HepG2 (cell line): Measurements from ENCODE around the gene TBCEL. TPM values are rescaled to one million over a fixed set of nuclear protein-coding genes. Genes with fewer than 3 reads are reported as not detected.

Experiments
- ATAC-seq: fragments of 200-7000 bp; cut with Tn5 transposase; 3 replicates; pipeline ENCODE4 v1.9.1; 2020; ENCODE audit warnings: mild to moderate bottlenecking, moderate library complexity
- BruUV-seq: library from RNA; stranded (reverse); fragments of 400-500 nt; replicated peaks from 2 replicates; lab custom pipeline; 2021; lab: Mats Ljungman, UMichigan
- CTCF ChIA-PET: fragments of 300-600 bp; formaldehyde crosslinking; extraction: SDS; loops from one replicate; lab custom pipeline; 2021; ENCODE audit warnings: low total read pairs, inconsistent platforms, low intra/inter-chr PET ratio; lab: Yijun Ruan, JAX
- POLR2A ChIA-PET: fragments of 350-600 bp; sonication (Branson Sonifier 250); formaldehyde crosslinking; loops from one replicate; lab custom pipeline; 2020; ENCODE audit warnings: antibody characterized with exemption, inconsistent platforms; lab: Yijun Ruan, JAX
- DNase-seq: peaks from one replicate; pipeline ENCODE4 v3.0.0-alpha.2; 2015; ENCODE audit warnings: low spot score
- FAIRE-seq: peaks from 3 replicates; lab custom pipeline; 2011; peaks lifted over from hg19 to GRCh38; lab: Jason Lieb, UNC
- H2AFZ ChIP-seq: one replicate; pipeline ENCODE4 v1.6.1; 2011; ENCODE audit warnings: low read length, inconsistent platforms
- H3K27ac ChIP-seq: fragments of 300-600 bp; 3 replicates; pipeline ENCODE4 v1.8.0; 2011; ENCODE audit warnings: mixed run types, mild to moderate bottlenecking, mixed read lengths, low read length, inconsistent platforms; ENCODE audit not compliant: insufficient read depth; ENCODE audit errors: extremely low read length
- H3K27me3 ChIP-seq, 2 experiments: fragments of 200-600 bp in 1 of 2; 2 replicates in 1 of 2; 3 replicates in 1 of 2; pipeline versions ENCODE4 v1.6.0 to v1.8.0; 2011; ENCODE audit warnings: low read length in 2 of 2, mild to moderate bottlenecking in 2 of 2, moderate library complexity in 2 of 2, inconsistent platforms in 1 of 2; ENCODE audit not compliant: insufficient read depth in 2 of 2, control insufficient read depth in 1 of 2
- H3K36me3 ChIP-seq, 2 experiments: fragments of 200-600 bp in 1 of 2; replicated peaks in 1 of 2; 2 replicates in 1 of 2; 3 replicates in 1 of 2; pipeline versions ENCODE4 v1.5.1 to v1.8.0; 2011; ENCODE audit warnings: low read length in 2 of 2, inconsistent platforms in 1 of 2; ENCODE audit not compliant: insufficient read depth in 2 of 2, control insufficient read depth in 1 of 2
- H3K4me1 ChIP-seq: 2 replicates; pipeline ENCODE4 v1.5.1; 2012; ENCODE audit warnings: low read length, inconsistent platforms; ENCODE audit not compliant: insufficient read depth
- H3K4me2 ChIP-seq: 2 replicates; pipeline ENCODE4 v1.6.0; 2011; ENCODE audit warnings: low read depth, low read length, inconsistent platforms
- H3K4me3 ChIP-seq, 3 experiments: fragments of 200-600 bp in 1 of 3; sonication (generic), shearing (Covaris generic) in 1 of 3; replicated peaks in 1 of 3; 2 replicates each; pipeline ENCODE4 v1.5.1; 2011 to 2016; ENCODE audit warnings: low read length in 3 of 3, inconsistent platforms in 2 of 3, low read depth in 2 of 3, mild to moderate bottlenecking in 2 of 3, control low read depth in 1 of 3, mixed read lengths in 1 of 3; ENCODE audit not compliant: insufficient read depth in 1 of 3
- H3K79me2 ChIP-seq: one replicate; pipeline ENCODE4 v1.6.1; 2011; ENCODE audit warnings: low read length, inconsistent platforms; ENCODE audit not compliant: insufficient read depth
- H3K9ac ChIP-seq: 2 replicates; pipeline ENCODE4 v1.6.0; 2011; ENCODE audit warnings: mild to moderate bottlenecking, low read depth, low read length, inconsistent platforms; ENCODE audit not compliant: insufficient read depth
- H3K9me3 ChIP-seq: 2 replicates; pipeline ENCODE4 v1.5.1; 2012; ENCODE audit warnings: mild to moderate bottlenecking, low read length
- H4K20me1 ChIP-seq: 2 replicates; pipeline ENCODE4 v1.6.0; 2011; ENCODE audit warnings: inconsistent platforms, mild to moderate bottlenecking, low read length, moderate library complexity; ENCODE audit not compliant: insufficient read depth
- EHMT2 ChIP-seq: fragments of 200-600 bp; sonication (generic); IDR thresholded peaks from 2 replicates; pipeline ENCODE4 v1.7.0; 2017; ENCODE audit warnings: antibody characterized with exemption, low read depth, low read length, borderline replicate concordance
- MAFF ChIP-seq: IDR thresholded peaks from 2 replicates; pipeline ENCODE4 v1.6.1; 2011; ENCODE audit warnings: low read depth, low read length, improper control_type of control experiment
- MAFK ChIP-seq, 2 experiments: IDR thresholded peaks in 1 of 2; conservative IDR thresholded peaks in 1 of 2; 2 replicates each; pipeline ENCODE4 v1.6.1; 2011; ENCODE audit warnings: improper control_type of control experiment in 2 of 2, low read length in 2 of 2
- NFE2L1 ChIP-seq: sonication (generic); formaldehyde crosslinking; IDR thresholded peaks from 2 replicates; pipeline ENCODE4 v1.4.0; 2020; ENCODE audit warnings: missing genetic modification reagents, mild to moderate bottlenecking, borderline replicate concordance
- NFYB ChIP-seq: sonication (generic); formaldehyde crosslinking; IDR thresholded peaks from 2 replicates; pipeline ENCODE4 v1.4.0; 2020; ENCODE audit warnings: missing genetic modification reagents
- TBX3 ChIP-seq: fragments of 450-650 bp; IDR thresholded peaks from 2 replicates; pipeline ENCODE4 v1.6.1; 2017; ENCODE audit warnings: antibody characterized with exemption, mild to moderate bottlenecking, inconsistent platforms, borderline replicate concordance
- THAP8 ChIP-seq: sonication (generic); formaldehyde crosslinking; IDR thresholded peaks from 2 replicates; pipeline ENCODE4 v1.5.1; 2020; ENCODE audit warnings: missing genetic modification reagents, mild to moderate bottlenecking, borderline replicate concordance
- ZBTB37 ChIP-seq: sonication (generic); formaldehyde crosslinking; IDR thresholded peaks from 2 replicates; pipeline ENCODE4 v1.4.0; 2020; ENCODE audit warnings: mild to moderate bottlenecking, missing genetic modification reagents
- ZNF143 ChIP-seq: sonication (generic); formaldehyde crosslinking; IDR thresholded peaks from 2 replicates; pipeline ENCODE4 v1.4.0; 2020; ENCODE audit warnings: missing genetic modification reagents
- ZNF292 ChIP-seq: sonication (generic); formaldehyde crosslinking; IDR thresholded peaks from 2 replicates; pipeline ENCODE4 v1.8.1; 2022; ENCODE audit warnings: mild to moderate bottlenecking, low read depth, missing genetic modification reagents, borderline replicate concordance
- ZNF30 ChIP-seq: sonication (generic); formaldehyde crosslinking; IDR thresholded peaks from 2 replicates; pipeline ENCODE4 v1.5.0; 2020; ENCODE audit warnings: mild to moderate bottlenecking, missing genetic modification reagents
- ZNF547 ChIP-seq: sonication (generic); formaldehyde crosslinking; IDR thresholded peaks from 2 replicates; pipeline ENCODE4 v1.5.1; 2020; ENCODE audit warnings: mild to moderate bottlenecking, missing genetic modification reagents
- WGBS: methylation state at CpG from one replicate; pipeline ENCODE4 v1.1.6; 2017; ENCODE audit warnings: low lambda C conversion rate; 5-methylcytosine and 5-hydroxymethylcytosine counted together
- in situ Hi-C: cut with HindIII; loops from 2 replicates; pipeline ENCODE4 v1.10.0; 2017; ENCODE audit warnings: low pct_unique_long_range_greater_than_20kb; ENCODE audit not compliant: extremely low pct_ligation_motif_present
- intact Hi-C: fragments of 100-400 bp; cut with micrococcal nuclease; formaldehyde crosslinking; loops from one replicate; pipeline ENCODE4 v1.10.0; 2022; ENCODE audit not compliant: unreplicated experiment
- polyA plus RNA-seq, 8 experiments: library from polyadenylated mRNA; depleted of rRNA in 3 of 8; stranded (reverse) in 7 of 8; unstranded in 1 of 8; fragments of >200 nt; fragmentation: Illumina TruSeq in 4 of 8; extraction: Trizol in 4 of 8; gene quantifications; 2 replicates each; pipeline versions ENCODE4 v1.2.1 to v1.2.3, GENCODE V29; 2011 to 2016; ENCODE audit warnings: low read depth in 4 of 8, missing spikeins in 1 of 8, mixed read lengths in 1 of 8; ENCODE audit not compliant: insufficient read depth in 1 of 8
- total RNA-seq, 5 experiments: library from RNA; depleted of rRNA; stranded (reverse); fragments of >200 nt; fragmentation: Illumina TruSeq; extraction: Trizol; gene quantifications; 2 replicates each; pipeline ENCODE4 v1.2.3, GENCODE V29; 2016; ENCODE audit warnings: low read depth in 1 of 5

Gene TBCEL
- total and polyA plus RNA-seq, 2 of the 13 experiments (the other 11 are each of a cell fraction or from before 2014, with no cell fraction given) = 6.1 to 12.5 TPM

GRCh38 chr11:121108413-121108812, 84.5 kb downstream of the TBCEL start (continued):
- no peak for TF ChIP-seq THAP8 (CRISPR knock-in tag)
- TF ChIP-seq ZNF30 = no peak
- no peak for TF ChIP-seq ZNF547 (CRISPR knock-in tag)
- TF ChIP-seq TBX3 = no peak
- no peak for TF ChIP-seq ZNF292 (CRISPR knock-in tag)
- TF ChIP-seq NFE2L1 (CRISPR knock-in tag) = no peak

GRCh38 chr11:121109471-121109870, 85.6 kb downstream of the TBCEL start:
- H3K27ac ChIP-seq = no peak overlapping the region
- H3K79me2 ChIP-seq = no peaks in the 10 kb centered on the region
- H3K4me2 ChIP-seq = no peak overlapping the region
- H3K4me3 ChIP-seq = no peak overlapping the region
- no peaks in the 10 kb centered on the region for H3K9me3 ChIP-seq
- no peak overlapping the region for H3K9ac ChIP-seq
- POLR2A ChIA-PET = no interaction called here
- intact Hi-C loops (no loop called here), in situ Hi-C loops (no loop called here)
- no TSS peak for BruUV-seq
- FAIRE-seq = no peak
- TF ChIP-seq NFYB (CRISPR knock-in tag) (no peak), ZNF143 (CRISPR knock-in tag) (no peak), MAFF (no peak), EHMT2 (no peak), MAFK (conservative IDR thresholded peaks at IDR 0.05 in 1 of 2, IDR thresholded peaks at IDR 0.05 in 1 of 2; ENCODE audit: low read length in 2 of 2) (no peak), ZBTB37 (no peak)
- ATAC-seq = no peak
- H3K27me3 ChIP-seq = peaks cover 0 to 15% of the 10 kb centered on the region in 2 experiments; a peak in 1 of 5 replicates
- H3K36me3 ChIP-seq = no peaks in the 10 kb centered on the region
- no peaks in the 10 kb centered on the region for H3K4me1 ChIP-seq
- CTCF ChIA-PET = no interaction called here
- 46% methylated on average over 2 of the region's 2 CpGs for WGBS
- no peak for DNase-seq
- H4K20me1 ChIP-seq = no peaks in the 10 kb centered on the region
- H2AFZ ChIP-seq = no peak overlapping the region
